Measurements from ENCODE around the gene TENM3. TPM values are rescaled to one million over a fixed set of nuclear protein-coding genes. Genes with fewer than 3 reads are reported as not detected.

Gene TENM3
- total and polyA plus RNA-seq, 2 of the 8 experiments (the other 6 are each of a cell fraction or from before 2014, with no cell fraction given), result 36.9 to 69.3 TPM

DNA sequence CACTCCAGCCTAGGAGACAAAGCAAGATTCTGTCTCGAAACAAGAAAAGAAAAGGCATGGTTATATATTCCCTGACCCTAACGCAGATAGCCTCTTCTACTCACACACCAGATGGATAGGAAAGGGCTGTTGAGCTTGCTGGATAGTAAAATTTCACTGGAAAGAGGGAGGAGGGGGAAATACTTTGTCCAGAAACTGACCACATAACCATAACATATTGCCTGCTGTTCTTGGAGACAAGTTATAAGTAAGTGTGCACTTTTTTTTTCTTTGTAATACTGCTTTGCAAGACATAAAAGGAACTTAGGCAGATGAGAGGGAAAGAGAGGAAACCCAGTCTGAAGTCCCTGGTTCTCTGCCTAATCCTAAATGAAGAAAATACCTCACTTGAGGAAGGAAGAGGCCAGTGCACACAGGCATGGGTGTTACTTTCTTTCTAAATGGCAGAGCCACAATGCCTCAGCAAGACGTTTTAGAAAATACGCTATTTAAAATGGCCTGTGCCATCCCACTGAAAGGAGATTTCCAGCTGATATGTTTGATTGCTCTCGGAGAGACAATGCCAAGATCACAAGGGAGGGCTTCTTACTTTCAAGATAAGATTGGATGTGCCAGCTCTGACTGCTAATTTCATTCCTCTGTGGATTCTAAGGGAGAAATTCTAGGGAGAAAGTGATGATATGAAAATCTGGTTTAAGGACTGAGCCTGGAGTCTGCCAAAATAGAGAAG, 533.3 kb downstream of the TENM3 start (continued):
- no peak for TF ChIP-seq POLR2AphosphoS5 (IDR thresholded peaks at IDR 0.05; ENCODE audit: low read depth, low read length)
